SK-N-SH (cell line): ENCODE data around the gene LRRC59. TPM values are rescaled to one million over a fixed set of nuclear protein-coding genes. Genes with fewer than 3 reads are reported as not detected.

Experiments
- CTCF ChIA-PET: fragments of 300-600, 350-600 bp; formaldehyde crosslinking; extraction: SDS; loops from one replicate; lab custom pipeline; 2021; lab: Yijun Ruan, JAX
- POLR2A ChIA-PET: fragments of 350-600 bp; sonication (Branson Sonifier 250); formaldehyde crosslinking; extraction: SDS; loops from one replicate; lab custom pipeline; 2020; ENCODE audit warnings: antibody characterized with exemption, inconsistent platforms; lab: Yijun Ruan, JAX
- DNase-seq: peaks from one replicate; pipeline ENCODE4 v3.0.0; 2012
- H2AFZ ChIP-seq: fragments of 200-600 bp; sonication (generic); 2 replicates; pipeline ENCODE4 v1.8.1; 2016; ENCODE audit warnings: antibody characterized with exemption, mild to moderate bottlenecking, low read depth
- H3F3A ChIP-seq: fragments of 200-600 bp; sonication (generic); replicated peaks from 2 replicates; pipeline ENCODE3; 2016; ENCODE audit warnings: antibody characterized with exemption, mild to moderate bottlenecking; ENCODE audit not compliant: insufficient read depth
- H3K27ac ChIP-seq, 2 experiments: fragments of 200-500 bp in 1 of 2; fragments of 200-600 bp in 1 of 2; sonication (Bioruptor generic) in 1 of 2; sonication (generic), shearing (Covaris generic) in 1 of 2; 2 replicates each; pipeline versions ENCODE4 v1.5.1 to v1.6.1; 2014 to 2016; ENCODE audit warnings: low read depth in 2 of 2, inconsistent platforms in 1 of 2, low read length in 1 of 2, mild to moderate bottlenecking in 1 of 2, mixed read lengths in 1 of 2
- H3K27me3 ChIP-seq: fragments of 200-600 bp; sonication (generic), shearing (Covaris generic); 2 replicates; pipeline ENCODE4 v1.6.1; 2016; ENCODE audit warnings: mixed run types; ENCODE audit not compliant: insufficient read depth
- H3K36me3 ChIP-seq, 2 experiments: fragments of 200-500 bp in 1 of 2; fragments of 200-600 bp in 1 of 2; sonication (Bioruptor generic) in 1 of 2; sonication (generic) in 1 of 2; replicated peaks in 1 of 2; 2 replicates each; pipeline versions ENCODE3 to v1.5.1; 2014 to 2016; ENCODE audit warnings: low read length in 1 of 2, mild to moderate bottlenecking in 1 of 2; ENCODE audit not compliant: insufficient read depth in 2 of 2, control insufficient read depth in 1 of 2
- H3K4me1 ChIP-seq, 2 experiments: fragments of 200-500 bp in 1 of 2; fragments of 200-600 bp in 1 of 2; sonication (Bioruptor generic) in 1 of 2; sonication (generic), shearing (Covaris generic) in 1 of 2; 2 replicates each; pipeline versions ENCODE4 v1.5.1 to v1.6.1; 2014 to 2016; ENCODE audit warnings: low read depth in 1 of 2, low read length in 1 of 2, mixed run types in 1 of 2; ENCODE audit not compliant: insufficient read depth in 2 of 2, control insufficient read depth in 1 of 2
- H3K4me2 ChIP-seq: fragments of 200-600 bp; sonication (generic), shearing (Covaris generic); 2 replicates; pipeline ENCODE4 v1.6.1; 2017; ENCODE audit warnings: mixed run types
- H3K4me3 ChIP-seq, 2 experiments: fragments of 200-500 bp in 1 of 2; fragments of 200-600 bp in 1 of 2; sonication (Bioruptor generic) in 1 of 2; sonication (generic), shearing (Covaris generic) in 1 of 2; 2 replicates each; pipeline versions ENCODE4 v1.5.1 to v1.8.1; 2014 to 2016; ENCODE audit warnings: low read depth in 2 of 2, inconsistent platforms in 1 of 2, low read length in 1 of 2, mild to moderate bottlenecking in 1 of 2, mixed read lengths in 1 of 2, moderate library complexity in 1 of 2
- H3K79me2 ChIP-seq: fragments of 200-600 bp; sonication (generic); 2 replicates; pipeline ENCODE4 v1.8.1; 2017; ENCODE audit warnings: mild to moderate bottlenecking; ENCODE audit not compliant: insufficient read depth
- H3K9ac ChIP-seq: fragments of 200-600 bp; sonication (generic); 2 replicates; pipeline ENCODE4 v1.6.1; 2017; ENCODE audit warnings: mixed run types
- H3K9me2 ChIP-seq: fragments of 200-600 bp; sonication (generic); 2 replicates; pipeline ENCODE4 v1.6.1; 2017; ENCODE audit warnings: mixed run types
- H3K9me3 ChIP-seq: fragments of 200-600 bp; sonication (generic); 2 replicates; pipeline ENCODE4 v1.6.1; 2017; ENCODE audit warnings: mixed run types, mild to moderate bottlenecking, moderate library complexity
- H4K20me1 ChIP-seq: fragments of 200-600 bp; sonication (generic); 2 replicates; pipeline ENCODE4 v1.6.1; 2017; ENCODE audit warnings: mild to moderate bottlenecking, mixed run types; ENCODE audit not compliant: insufficient read depth
- CHD2 ChIP-seq: fragments of 150-350 bp; IDR thresholded peaks from 2 replicates; pipeline ENCODE4 v1.6.1; 2018; ENCODE audit warnings: low read length; ENCODE audit not compliant: partially characterized antibody
- ELF1 ChIP-seq: IDR thresholded peaks from 2 replicates; pipeline ENCODE4 v1.4.0; 2012
- FOXJ3 ChIP-seq: sonication (generic); formaldehyde crosslinking; IDR thresholded peaks from 2 replicates; pipeline ENCODE4 v1.5.1; 2020; ENCODE audit warnings: mild to moderate bottlenecking, missing genetic modification reagents
- FOXM1 ChIP-seq: IDR thresholded peaks from 2 replicates; pipeline ENCODE4 v1.4.0; 2012; ENCODE audit warnings: low read depth, mild to moderate bottlenecking
- GABPA ChIP-seq: IDR thresholded peaks from 2 replicates; pipeline ENCODE4 v1.4.0; 2012; ENCODE audit warnings: low read depth, mild to moderate bottlenecking
- GATA2 ChIP-seq: sonication (generic); formaldehyde crosslinking; IDR thresholded peaks from 2 replicates; pipeline ENCODE4 v1.5.0; 2020; ENCODE audit warnings: mild to moderate bottlenecking, missing genetic modification reagents
- JUND ChIP-seq: IDR thresholded peaks from 2 replicates; pipeline ENCODE4 v1.4.0; 2012
- MEF2A ChIP-seq: IDR thresholded peaks from 2 replicates; pipeline ENCODE4 v1.4.0; 2012; ENCODE audit warnings: low read depth, borderline replicate concordance
- MXI1 ChIP-seq: IDR thresholded peaks from 2 replicates; pipeline ENCODE4 v1.6.1; 2012; ENCODE audit warnings: mild to moderate bottlenecking, low read depth, low read length, improper control_type of control experiment
- NFIC ChIP-seq: IDR thresholded peaks from 2 replicates; pipeline ENCODE4 v1.4.0; 2012; ENCODE audit warnings: borderline replicate concordance
- NRF1 ChIP-seq: IDR thresholded peaks from 2 replicates; pipeline ENCODE4 v1.6.1; 2012; ENCODE audit warnings: low read depth, mild to moderate bottlenecking, low read length
- POLR2AphosphoS5 ChIP-seq: IDR thresholded peaks from 2 replicates; pipeline ENCODE4 v1.6.1; 2012; ENCODE audit warnings: low read depth, low read length
- RAD21 ChIP-seq: IDR thresholded peaks from 2 replicates; pipeline ENCODE4 v1.6.1; 2012; ENCODE audit warnings: mild to moderate bottlenecking, low read length
- RXRA ChIP-seq: IDR thresholded peaks from 2 replicates; pipeline ENCODE4 v1.4.0; 2012; ENCODE audit warnings: low read depth, mild to moderate bottlenecking, borderline replicate concordance
- SMC3 ChIP-seq: IDR thresholded peaks from 2 replicates; pipeline ENCODE4 v1.6.1; 2012; ENCODE audit warnings: low read depth, low read length, improper control_type of control experiment
- TAF1 ChIP-seq: IDR thresholded peaks from 2 replicates; pipeline ENCODE4 v1.6.1; 2012; ENCODE audit warnings: low read depth, mild to moderate bottlenecking, low read length, moderate library complexity, borderline replicate concordance
- TCF12 ChIP-seq: IDR thresholded peaks from 2 replicates; pipeline ENCODE4 v1.4.0; 2012
- TEAD4 ChIP-seq: IDR thresholded peaks from 2 replicates; pipeline ENCODE4 v1.4.0; 2012; ENCODE audit warnings: mild to moderate bottlenecking, borderline replicate concordance; ENCODE audit not compliant: insufficient read depth
- USF1 ChIP-seq: IDR thresholded peaks from 2 replicates; pipeline ENCODE4 v1.4.0; 2012; ENCODE audit warnings: low read depth, borderline replicate concordance
- WGBS: methylation state at CpG from one replicate; pipeline ENCODE4 v1.1.6; 2017; ENCODE audit warnings: low lambda C conversion rate; 5-methylcytosine and 5-hydroxymethylcytosine counted together
- polyA plus RNA-seq, 3 experiments: library from polyadenylated mRNA; depleted of rRNA; stranded (reverse); fragments of >200 nt; gene quantifications; 2 replicates each; pipeline ENCODE4 v1.2.3, GENCODE V29; 2012
- TF ChIP-seq, protein P1 (sequence below): IDR thresholded peaks from 2 replicates; pipeline ENCODE4 v1.4.0; 2012; ENCODE audit warnings: low read depth, borderline replicate concordance

Gene LRRC59
- polyA plus RNA-seq, 1 of the 3 experiments (the other 2 are of a cell fraction): 137 TPM

DNA sequence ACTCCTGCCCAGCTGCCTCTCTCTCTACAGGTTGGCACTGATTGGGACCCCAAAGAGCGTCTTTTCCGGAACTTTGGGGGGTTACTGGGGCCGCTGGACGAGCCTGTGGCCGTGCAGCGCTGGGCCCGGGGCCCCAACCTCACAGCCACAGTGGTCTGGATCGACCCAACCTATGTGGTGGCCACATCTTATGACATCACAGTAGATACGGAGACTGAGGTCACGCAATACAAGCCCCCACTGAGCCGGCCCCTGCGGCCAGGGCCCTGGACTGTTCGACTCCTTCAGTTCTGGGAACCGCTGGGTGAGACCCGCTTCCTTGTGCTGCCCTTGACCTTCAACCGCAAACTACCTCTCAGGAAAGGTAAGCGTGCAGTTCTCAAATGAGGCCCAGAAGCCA is 39.1 kb downstream of the LRRC59 start:
- 95% methylated on average over 12 of the region's 17 CpGs for WGBS
- CTCF ChIA-PET: interaction anchor here (0.9 to 3.7 kb wide), 2 partner anchors 39 to 121 kb away, joined by 3 to 16 read pairs; partner anchors contain the start of genes LRRC59 and RSAD1
- Histone ChIP-seq H4K20me1 (no peaks in the 10 kb centered on the region), H3K4me3 (no peak overlapping the region), H3K36me3 (peaks cover 39 to 68% of the 10 kb centered on the region in 2 experiments), H3K9me2 (no peaks in the 10 kb centered on the region), H3K27ac (no peak overlapping the region; a peak in 1 of 4 replicates), H3F3A (peaks cover 17% of the 10 kb centered on the region), H3K79me2 (no peaks in the 10 kb centered on the region), H3K4me1 (peaks cover 0 to 8% of the 10 kb centered on the region in 2 experiments; a peak in 1 of 4 replicates), H3K9ac (no peak overlapping the region), H2AFZ (no peak overlapping the region), H3K4me2 (no peak overlapping the region), H3K9me3 (no peaks in the 10 kb centered on the region), H3K27me3 (no peaks in the 10 kb centered on the region)
- POLR2A ChIA-PET: interaction anchor here (1.2 kb wide), 1 partner anchor 12 kb away, joined by 5 read pairs; the partner anchor contains the start of gene XYLT2
- TF ChIP-seq GABPA (no peak), FOXM1 (no peak), MXI1 (no peak), POLR2AphosphoS5 (no peak), CHD2 (no peak), TCF12 (no peak), MEF2A (no peak), USF1 (no peak), GATA2 (CRISPR knock-in tag) (no peak), TEAD4 (no peak), FOXJ3 (CRISPR knock-in tag) (no peak), TAF1 (no peak), RXRA (no peak), JUND (no peak), NFIC (no peak), RAD21 (no peak), ELF1 (no peak), SMC3 (no peak), NRF1 (no peak)
- TF ChIP-seq, protein P1, sequence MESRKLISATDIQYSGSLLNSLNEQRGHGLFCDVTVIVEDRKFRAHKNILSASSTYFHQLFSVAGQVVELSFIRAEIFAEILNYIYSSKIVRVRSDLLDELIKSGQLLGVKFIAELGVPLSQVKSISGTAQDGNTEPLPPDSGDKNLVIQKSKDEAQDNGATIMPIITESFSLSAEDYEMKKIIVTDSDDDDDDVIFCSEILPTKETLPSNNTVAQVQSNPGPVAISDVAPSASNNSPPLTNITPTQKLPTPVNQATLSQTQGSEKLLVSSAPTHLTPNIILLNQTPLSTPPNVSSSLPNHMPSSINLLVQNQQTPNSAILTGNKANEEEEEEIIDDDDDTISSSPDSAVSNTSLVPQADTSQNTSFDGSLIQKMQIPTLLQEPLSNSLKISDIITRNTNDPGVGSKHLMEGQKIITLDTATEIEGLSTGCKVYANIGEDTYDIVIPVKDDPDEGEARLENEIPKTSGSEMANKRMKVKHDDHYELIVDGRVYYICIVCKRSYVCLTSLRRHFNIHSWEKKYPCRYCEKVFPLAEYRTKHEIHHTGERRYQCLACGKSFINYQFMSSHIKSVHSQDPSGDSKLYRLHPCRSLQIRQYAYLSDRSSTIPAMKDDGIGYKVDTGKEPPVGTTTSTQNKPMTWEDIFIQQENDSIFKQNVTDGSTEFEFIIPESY: no peak
- DNase-seq: no peak
